HepG2 (cell line): Measurements from ENCODE around the gene DRC7. TPM values are rescaled to one million over a fixed set of nuclear protein-coding genes. Genes with fewer than 3 reads are reported as not detected.

Experiments used
- CBX5 ChIP-seq: sonication (generic); formaldehyde crosslinking; IDR thresholded peaks from 2 replicates; pipeline ENCODE4 v1.4.0; 2020; ENCODE audit warnings: missing genetic modification reagents, borderline replicate concordance
- KAT8 ChIP-seq: IDR thresholded peaks from 2 replicates; pipeline ENCODE4 v1.6.1; 2016; ENCODE audit warnings: missing genetic modification reagents, missing compliant biosample characterization
- KDM5B ChIP-seq: sonication (generic); formaldehyde crosslinking; IDR thresholded peaks from 2 replicates; pipeline ENCODE4 v1.4.0; 2020; ENCODE audit warnings: missing genetic modification reagents, mild to moderate bottlenecking, borderline replicate concordance
- MED1 ChIP-seq: sonication (generic); formaldehyde crosslinking; IDR thresholded peaks from 2 replicates; pipeline ENCODE4 v1.4.0; 2020; ENCODE audit warnings: missing genetic modification reagents
- NFKB2 ChIP-seq: sonication (generic); formaldehyde crosslinking; IDR thresholded peaks from 2 replicates; pipeline ENCODE4 v1.4.0; 2020; ENCODE audit warnings: missing genetic modification reagents, borderline replicate concordance
- NR2C2 ChIP-seq: sonication (generic); formaldehyde crosslinking; IDR thresholded peaks from 2 replicates; pipeline ENCODE4 v1.4.0; 2020; ENCODE audit warnings: missing genetic modification reagents, mild to moderate bottlenecking, moderate library complexity, borderline replicate concordance
- NR2F1 ChIP-seq, 2 experiments: fragments of 450-650 bp in 1 of 2; formaldehyde crosslinking in 1 of 2; IDR thresholded peaks; 2 replicates each; pipeline versions ENCODE4 v1.5.0 to v1.6.1; 2016 to 2020; ENCODE audit warnings: mild to moderate bottlenecking in 1 of 2, missing compliant biosample characterization in 1 of 2, missing genetic modification reagents in 1 of 2, moderate library complexity in 1 of 2
- NR3C1 ChIP-seq: sonication (generic); formaldehyde crosslinking; IDR thresholded peaks from 2 replicates; pipeline ENCODE4 v1.4.0; 2020; ENCODE audit warnings: missing genetic modification reagents
- PITX1 ChIP-seq: sonication (generic); formaldehyde crosslinking; IDR thresholded peaks from 2 replicates; pipeline ENCODE4 v1.5.1; 2020; ENCODE audit warnings: mild to moderate bottlenecking, missing genetic modification reagents
- PTBP1 ChIP-seq: fragments of 200-400 bp; formaldehyde crosslinking; IDR thresholded peaks from 2 replicates; pipeline ENCODE4 v1.6.1; 2018; ENCODE audit warnings: low read length, low read depth; ENCODE audit not compliant: poor library complexity, severe bottlenecking
- RBAK ChIP-seq: sonication (generic); formaldehyde crosslinking; IDR thresholded peaks from 2 replicates; pipeline ENCODE4 v1.5.1; 2020; ENCODE audit warnings: mild to moderate bottlenecking, missing genetic modification reagents
- RORA ChIP-seq: sonication (generic); formaldehyde crosslinking; IDR thresholded peaks from 2 replicates; pipeline ENCODE4 v1.5.0; 2020; ENCODE audit warnings: mild to moderate bottlenecking, missing genetic modification reagents, moderate library complexity
- SUZ12 ChIP-seq: fragments of 150-350 bp; IDR thresholded peaks from 2 replicates; pipeline ENCODE4 v1.6.1; 2014; ENCODE audit warnings: low read depth, low read length
- TRAFD1 ChIP-seq: sonication (generic); formaldehyde crosslinking; IDR thresholded peaks from 2 replicates; pipeline ENCODE4 v1.5.1; 2020; ENCODE audit warnings: missing genetic modification reagents, mild to moderate bottlenecking, borderline replicate concordance
- ZFP1 ChIP-seq: IDR thresholded peaks from 2 replicates; pipeline ENCODE4 v1.6.1; 2016
- ZNF563 ChIP-seq: sonication (generic); formaldehyde crosslinking; IDR thresholded peaks from 2 replicates; pipeline ENCODE4 v1.8.0; 2022; ENCODE audit warnings: mild to moderate bottlenecking, moderate library complexity, missing genetic modification reagents
- ZNF615 ChIP-seq: sonication (generic); formaldehyde crosslinking; IDR thresholded peaks from 2 replicates; pipeline ENCODE4 v1.5.0; 2020; ENCODE audit warnings: mild to moderate bottlenecking, missing genetic modification reagents, borderline replicate concordance
- ZNF619 ChIP-seq: sonication (generic); formaldehyde crosslinking; IDR thresholded peaks from 2 replicates; pipeline ENCODE4 v1.4.0; 2020; ENCODE audit warnings: mild to moderate bottlenecking, missing genetic modification reagents
- ZNF678 ChIP-seq: sonication (generic); formaldehyde crosslinking; IDR thresholded peaks from 2 replicates; pipeline ENCODE4 v1.4.0; 2020; ENCODE audit warnings: mild to moderate bottlenecking, missing genetic modification reagents
- ZNF704 ChIP-seq: sonication (generic); formaldehyde crosslinking; IDR thresholded peaks from 2 replicates; pipeline ENCODE4 v1.8.1; 2023; ENCODE audit warnings: mild to moderate bottlenecking, inconsistent platforms, moderate library complexity, missing genetic modification reagents, borderline replicate concordance
- ZNF777 ChIP-seq: sonication (generic); formaldehyde crosslinking; IDR thresholded peaks from 2 replicates; pipeline ENCODE4 v1.4.0; 2020; ENCODE audit warnings: missing genetic modification reagents
- polyA plus RNA-seq, 8 experiments: library from polyadenylated mRNA; depleted of rRNA in 3 of 8; stranded (reverse) in 7 of 8; unstranded in 1 of 8; fragments of >200 nt; fragmentation: Illumina TruSeq in 4 of 8; extraction: Trizol in 4 of 8; gene quantifications; 2 replicates each; pipeline versions ENCODE4 v1.2.1 to v1.2.3, GENCODE V29; 2011 to 2016; ENCODE audit warnings: low read depth in 4 of 8, missing spikeins in 1 of 8, mixed read lengths in 1 of 8; ENCODE audit not compliant: insufficient read depth in 1 of 8
- total RNA-seq, 5 experiments: library from RNA; depleted of rRNA; stranded (reverse); fragments of >200 nt; fragmentation: Illumina TruSeq; extraction: Trizol; gene quantifications; 2 replicates each; pipeline ENCODE4 v1.2.3, GENCODE V29; 2016; ENCODE audit warnings: low read depth in 1 of 5
- TF ChIP-seq, protein P1 (sequence below): sonication (generic); formaldehyde crosslinking; IDR thresholded peaks from 2 replicates; pipeline ENCODE4 v1.5.0; 2020; ENCODE audit warnings: mild to moderate bottlenecking, low read depth, missing genetic modification reagents, borderline replicate concordance
- TF ChIP-seq, protein P2 (sequence below): sonication (generic); formaldehyde crosslinking; IDR thresholded peaks from 2 replicates; pipeline ENCODE4 v1.5.0; 2020; ENCODE audit warnings: mild to moderate bottlenecking, missing genetic modification reagents, moderate library complexity
- TF ChIP-seq, protein P3 (sequence below): sonication (generic); formaldehyde crosslinking; IDR thresholded peaks from 2 replicates; pipeline ENCODE4 v1.4.0; 2020; ENCODE audit warnings: mild to moderate bottlenecking, missing genetic modification reagents

Gene DRC7
- total and polyA plus RNA-seq, 2 of the 13 experiments (the other 11 are each of a cell fraction or from before 2014, with no cell fraction given), result 2.7 to 3.4 TPM

DNA sequence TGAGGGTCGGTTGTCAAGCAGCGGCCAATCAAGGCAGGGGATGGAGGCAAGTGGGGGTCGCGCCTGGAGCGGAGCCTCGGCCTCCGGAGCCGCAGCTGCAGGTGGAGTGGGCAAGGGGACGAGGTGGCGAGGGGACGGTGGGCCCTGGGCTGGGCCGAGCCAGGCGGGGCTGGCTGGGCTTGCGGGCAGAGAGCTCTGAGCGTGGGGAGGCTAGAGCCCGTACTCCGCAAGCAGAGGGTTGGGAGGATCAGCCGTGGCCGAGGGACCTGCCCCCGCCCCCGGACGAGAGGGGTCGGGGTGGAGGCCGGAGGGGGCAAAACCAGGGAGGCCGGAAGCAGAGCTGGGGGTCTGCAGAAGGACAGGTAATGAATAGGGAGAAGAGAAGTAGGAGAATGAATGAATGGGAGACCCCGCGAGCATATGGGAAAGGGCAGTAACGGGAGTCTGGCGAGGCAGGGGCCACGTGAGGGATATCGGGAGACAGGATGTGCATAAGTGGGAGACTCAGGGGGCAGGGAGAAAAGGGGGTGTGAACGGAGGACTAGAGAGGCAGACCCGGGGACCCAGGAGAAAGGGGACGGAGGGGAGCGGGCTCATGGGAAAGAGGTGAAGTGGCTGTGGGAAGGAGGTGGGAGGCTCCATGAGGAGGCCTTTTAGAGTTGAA lies 41.3 kb downstream of the DRC7 start, which contains the start of gene KATNB1 (continued):
- TF ChIP-seq ZNF704 (no peak), ZFP1 (CRISPR knock-in tag) (no peak), ZNF615 (CRISPR knock-in tag) (no peak), MED1 (CRISPR knock-in tag) (no peak), KDM5B (CRISPR knock-in tag) (peak; percentile 35; the same call in 1 of the 2 replicates), KAT8 (no peak), RBAK (no peak), RORA (CRISPR knock-in tag) (no peak), ZNF563 (CRISPR knock-in tag) (no peak; the same call in 1 of the 2 replicates), NR2F1 (CRISPR knock-in tag; IDR thresholded peaks at IDR 0.05) (no peak), SUZ12 (no peak), CBX5 (CRISPR knock-in tag) (no peak), TRAFD1 (CRISPR knock-in tag) (no peak), NFKB2 (CRISPR knock-in tag) (no peak), PTBP1 (no peak), NR2C2 (no peak), ZNF619 (CRISPR knock-in tag) (no peak), ZNF678 (no peak), NR3C1 (CRISPR knock-in tag) (peak; percentile 57; the same call in 1 of the 2 replicates), PITX1 (CRISPR knock-in tag) (no peak), ZNF777 (CRISPR knock-in tag) (no peak)
- TF ChIP-seq, protein P1, sequence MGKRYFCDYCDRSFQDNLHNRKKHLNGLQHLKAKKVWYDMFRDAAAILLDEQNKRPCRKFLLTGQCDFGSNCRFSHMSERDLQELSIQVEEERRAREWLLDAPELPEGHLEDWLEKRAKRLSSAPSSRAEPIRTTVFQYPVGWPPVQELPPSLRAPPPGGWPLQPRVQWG (CRISPR knock-in tag), result no peak
- TF ChIP-seq, protein P2, sequence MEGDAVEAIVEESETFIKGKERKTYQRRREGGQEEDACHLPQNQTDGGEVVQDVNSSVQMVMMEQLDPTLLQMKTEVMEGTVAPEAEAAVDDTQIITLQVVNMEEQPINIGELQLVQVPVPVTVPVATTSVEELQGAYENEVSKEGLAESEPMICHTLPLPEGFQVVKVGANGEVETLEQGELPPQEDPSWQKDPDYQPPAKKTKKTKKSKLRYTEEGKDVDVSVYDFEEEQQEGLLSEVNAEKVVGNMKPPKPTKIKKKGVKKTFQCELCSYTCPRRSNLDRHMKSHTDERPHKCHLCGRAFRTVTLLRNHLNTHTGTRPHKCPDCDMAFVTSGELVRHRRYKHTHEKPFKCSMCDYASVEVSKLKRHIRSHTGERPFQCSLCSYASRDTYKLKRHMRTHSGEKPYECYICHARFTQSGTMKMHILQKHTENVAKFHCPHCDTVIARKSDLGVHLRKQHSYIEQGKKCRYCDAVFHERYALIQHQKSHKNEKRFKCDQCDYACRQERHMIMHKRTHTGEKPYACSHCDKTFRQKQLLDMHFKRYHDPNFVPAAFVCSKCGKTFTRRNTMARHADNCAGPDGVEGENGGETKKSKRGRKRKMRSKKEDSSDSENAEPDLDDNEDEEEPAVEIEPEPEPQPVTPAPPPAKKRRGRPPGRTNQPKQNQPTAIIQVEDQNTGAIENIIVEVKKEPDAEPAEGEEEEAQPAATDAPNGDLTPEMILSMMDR, result no peak
- TF ChIP-seq, protein P3, sequence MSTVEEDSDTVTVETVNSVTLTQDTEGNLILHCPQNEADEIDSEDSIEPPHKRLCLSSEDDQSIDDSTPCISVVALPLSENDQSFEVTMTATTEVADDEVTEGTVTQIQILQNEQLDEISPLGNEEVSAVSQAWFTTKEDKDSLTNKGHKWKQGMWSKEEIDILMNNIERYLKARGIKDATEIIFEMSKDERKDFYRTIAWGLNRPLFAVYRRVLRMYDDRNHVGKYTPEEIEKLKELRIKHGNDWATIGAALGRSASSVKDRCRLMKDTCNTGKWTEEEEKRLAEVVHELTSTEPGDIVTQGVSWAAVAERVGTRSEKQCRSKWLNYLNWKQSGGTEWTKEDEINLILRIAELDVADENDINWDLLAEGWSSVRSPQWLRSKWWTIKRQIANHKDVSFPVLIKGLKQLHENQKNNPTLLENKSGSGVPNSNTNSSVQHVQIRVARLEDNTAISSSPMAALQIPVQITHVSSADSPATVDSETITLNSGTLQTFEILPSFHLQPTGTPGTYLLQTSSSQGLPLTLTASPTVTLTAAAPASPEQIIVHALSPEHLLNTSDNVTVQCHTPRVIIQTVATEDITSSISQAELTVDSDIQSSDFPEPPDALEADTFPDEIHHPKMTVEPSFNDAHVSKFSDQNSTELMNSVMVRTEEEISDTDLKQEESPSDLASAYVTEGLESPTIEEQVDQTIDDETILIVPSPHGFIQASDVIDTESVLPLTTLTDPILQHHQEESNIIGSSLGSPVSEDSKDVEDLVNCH (CRISPR knock-in tag), result no peak
